K562 (cell line): ENCODE results near the gene MAN1B1. TPM values are rescaled to one million over a fixed set of nuclear protein-coding genes. Genes with fewer than 3 reads are reported as not detected.

Experiments used
- CBFB ChIP-seq: sonication (generic); formaldehyde crosslinking; IDR thresholded peaks from 2 replicates; pipeline ENCODE4 v1.4.0; 2020; ENCODE audit warnings: mild to moderate bottlenecking, missing genetic modification reagents
- CREM ChIP-seq: IDR thresholded peaks from 2 replicates; pipeline ENCODE4 v1.6.1; 2014; ENCODE audit warnings: antibody characterized with exemption, low read depth
- FOS ChIP-seq: IDR thresholded peaks from 3 replicates; pipeline ENCODE4 v1.6.1; 2011; ENCODE audit not compliant: insufficient read length; ENCODE audit errors: extremely low read depth
- FOXK2 ChIP-seq, 2 experiments: fragments of 450-650 bp; IDR thresholded peaks in 1 of 2; conservative IDR thresholded peaks in 1 of 2; 2 replicates each; pipeline ENCODE4 v1.6.1; 2016; ENCODE audit warnings: low read depth in 2 of 2, mild to moderate bottlenecking in 1 of 2
- HDAC1 ChIP-seq, 2 experiments: fragments of 450-650 bp; IDR thresholded peaks; 2 replicates each; pipeline ENCODE4 v1.6.1; 2016 to 2017; ENCODE audit warnings: inconsistent platforms in 1 of 2, mild to moderate bottlenecking in 1 of 2, moderate library complexity in 1 of 2
- HIVEP1 ChIP-seq: fragments of 250-450 bp; sonication (Bioruptor Pico); IDR thresholded peaks from 2 replicates; pipeline ENCODE4 v1.4.0; 2020; ENCODE audit warnings: mild to moderate bottlenecking
- KLF13 ChIP-seq: fragments of 450-650 bp; IDR thresholded peaks from 2 replicates; pipeline ENCODE4 v1.6.1; 2016; ENCODE audit warnings: missing genetic modification characterization, low read depth, mild to moderate bottlenecking, missing compliant biosample characterization, moderate library complexity, borderline replicate concordance
- MTF1 ChIP-seq: fragments of 250-450 bp; sonication (Bioruptor Pico); IDR thresholded peaks from 2 replicates; pipeline ENCODE4 v1.9.0; 2021; ENCODE audit warnings: moderate library complexity, mild to moderate bottlenecking, inconsistent platforms, borderline replicate concordance
- NELFE ChIP-seq: IDR thresholded peaks from 2 replicates; pipeline ENCODE4 v1.6.1; 2011; ENCODE audit warnings: mild to moderate bottlenecking; ENCODE audit not compliant: insufficient read depth, insufficient read length
- NRF1 ChIP-seq, 2 experiments: fragments of 450-650 bp; IDR thresholded peaks in 1 of 2; conservative IDR thresholded peaks in 1 of 2; 2 replicates each; pipeline ENCODE4 v1.6.1; 2014; ENCODE audit warnings: mild to moderate bottlenecking in 2 of 2
- PTRF ChIP-seq: fragments of 450-650 bp; IDR thresholded peaks from 2 replicates; pipeline ENCODE4 v1.6.1; 2016; ENCODE audit warnings: mild to moderate bottlenecking, missing genetic modification characterization, missing compliant biosample characterization
- RAD21 ChIP-seq, 2 experiments: fragments of 250-450 bp in 1 of 2; fragments of 450-650 bp in 1 of 2; sonication (Bioruptor Pico) in 1 of 2; formaldehyde crosslinking in 1 of 2; IDR thresholded peaks in 1 of 2; conservative IDR thresholded peaks in 1 of 2; 2 replicates each; pipeline versions ENCODE4 v1.4.0 to v1.8.0; 2020 to 2022; ENCODE audit warnings: mild to moderate bottlenecking in 2 of 2, moderate library complexity in 1 of 2
- RBM39 ChIP-seq: fragments of 200-400 bp; formaldehyde crosslinking; optimal IDR thresholded peaks from 2 replicates; pipeline ENCODE3; 2018; ENCODE audit warnings: low read depth, low read length
- RFX5 ChIP-seq: IDR thresholded peaks from 2 replicates; pipeline ENCODE4 v1.6.1; 2011; ENCODE audit warnings: low read depth, mild to moderate bottlenecking, improper control_type of control experiment, low read length
- SETDB1 ChIP-seq: IDR thresholded peaks from one replicate; pipeline ENCODE4 v1.6.1; 2012; ENCODE audit warnings: low read length, control low read depth, inconsistent platforms
- SMARCA5 ChIP-seq: fragments of 450-650 bp; IDR thresholded peaks from 2 replicates; pipeline ENCODE4 v1.6.1; 2016
- ZBTB7A ChIP-seq: IDR thresholded peaks from 2 replicates; pipeline ENCODE4 v1.6.1; 2011; ENCODE audit warnings: low read depth, mild to moderate bottlenecking, low read length, moderate library complexity, borderline replicate concordance; ENCODE audit not compliant: control insufficient read depth
- ZNF23 ChIP-seq: fragments of 250-450 bp; sonication (Bioruptor Pico); IDR thresholded peaks from 2 replicates; pipeline ENCODE4 v1.4.0; 2020; ENCODE audit warnings: mild to moderate bottlenecking
- ZNF76 ChIP-seq: fragments of 250-450 bp; sonication (Bioruptor Pico); IDR thresholded peaks from 2 replicates; pipeline ENCODE4 v1.4.0; 2020; ENCODE audit warnings: mild to moderate bottlenecking, moderate library complexity, borderline replicate concordance
- polyA plus RNA-seq, 8 experiments: library from polyadenylated mRNA; depleted of rRNA in 4 of 8; stranded (reverse) in 5 of 8; unstranded in 3 of 8; fragments of >200 nt; fragmentation: Nextera tagmentation in 2 of 8; fragmentation: Illumina TruSeq in 1 of 8; extraction: Ambion mirVana in 2 of 8; extraction: Trizol in 1 of 8; gene quantifications; 2 replicates each; pipeline versions ENCODE4 v1.2.1 to v1.2.3, GENCODE V29; 2011 to 2014; ENCODE audit warnings: inconsistent platforms in 1 of 8, missing spikeins in 1 of 8
- total RNA-seq, 7 experiments: library from RNA; depleted of rRNA in 6 of 7; stranded (reverse); fragments of >200 nt in 6 of 7; fragmentation: Illumina TruSeq in 2 of 7; extraction: Trizol in 2 of 7; gene quantifications; 2 replicates each; pipeline versions ENCODE4 v1.2.1 to v1.2.3, GENCODE V29; 2011 to 2021; ENCODE audit warnings: low replicate concordance in 1 of 7
- TF ChIP-seq, protein P1 (sequence below): fragments of 450-650 bp; IDR thresholded peaks from 2 replicates; pipeline ENCODE4 v1.6.1; 2017; ENCODE audit warnings: mild to moderate bottlenecking, moderate library complexity
- TF ChIP-seq, protein P2 (sequence below): fragments of 250-450 bp; sonication (Bioruptor Pico); IDR thresholded peaks from 2 replicates; pipeline ENCODE4 v1.8.0; 2021; ENCODE audit warnings: moderate library complexity, mild to moderate bottlenecking, inconsistent platforms
- TF ChIP-seq, protein P3 (sequence below): IDR thresholded peaks from 2 replicates; pipeline ENCODE4 v1.6.1; 2014; ENCODE audit warnings: antibody characterized with exemption
- TF ChIP-seq, protein P4 (sequence below): sonication (generic); formaldehyde crosslinking; IDR thresholded peaks from 2 replicates; pipeline ENCODE4 v1.8.0; 2022; ENCODE audit warnings: mild to moderate bottlenecking, low read depth, missing genetic modification reagents

The MAN1B1 gene
- total and polyA plus RNA-seq, 9 of the 15 experiments (the other 6 are each of a cell fraction or from before 2014, with no cell fraction given) = 0.55 to 36.6 (median 27.3) TPM

DNA sequence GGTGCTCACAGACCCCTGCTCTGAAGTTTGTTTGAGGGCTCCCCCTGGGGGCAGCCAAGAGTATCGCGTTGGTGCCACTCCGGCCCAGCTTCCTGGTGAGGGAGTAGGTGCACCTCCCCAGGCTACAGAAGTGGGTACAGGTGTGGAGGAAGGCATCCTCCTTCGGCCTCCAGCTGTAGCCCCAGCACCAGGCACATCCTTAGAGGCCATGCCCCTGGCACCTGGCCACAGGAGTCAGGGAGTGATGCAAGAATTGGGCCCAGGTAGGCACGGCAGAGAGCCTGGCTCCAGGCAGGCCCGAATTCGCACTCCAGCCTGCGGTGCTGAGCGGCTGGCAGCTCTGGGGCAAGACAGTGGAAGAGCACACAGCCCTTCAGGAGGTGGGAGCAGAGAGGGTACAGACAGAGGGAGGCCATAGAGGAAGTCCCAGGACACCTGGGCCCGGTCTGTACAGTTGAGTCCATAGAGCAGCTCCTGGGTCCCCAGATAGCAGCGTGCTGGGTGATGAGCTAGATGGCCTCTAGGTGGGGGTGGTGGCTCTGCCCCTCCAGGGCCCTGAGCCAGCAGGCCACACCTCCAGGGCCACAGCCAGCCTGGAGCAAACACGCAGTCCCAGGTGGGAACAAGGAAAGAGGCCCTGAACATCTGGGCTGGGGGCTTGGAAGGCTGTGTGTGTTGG, 18.8 kb upstream of the MAN1B1 start (continued):
- no peak for TF ChIP-seq RFX5
- TF ChIP-seq NELFE = no peak
- TF ChIP-seq MTF1 (CRISPR knock-in tag) = no peak
- TF ChIP-seq FOS = no peak
- TF ChIP-seq, protein P1, sequence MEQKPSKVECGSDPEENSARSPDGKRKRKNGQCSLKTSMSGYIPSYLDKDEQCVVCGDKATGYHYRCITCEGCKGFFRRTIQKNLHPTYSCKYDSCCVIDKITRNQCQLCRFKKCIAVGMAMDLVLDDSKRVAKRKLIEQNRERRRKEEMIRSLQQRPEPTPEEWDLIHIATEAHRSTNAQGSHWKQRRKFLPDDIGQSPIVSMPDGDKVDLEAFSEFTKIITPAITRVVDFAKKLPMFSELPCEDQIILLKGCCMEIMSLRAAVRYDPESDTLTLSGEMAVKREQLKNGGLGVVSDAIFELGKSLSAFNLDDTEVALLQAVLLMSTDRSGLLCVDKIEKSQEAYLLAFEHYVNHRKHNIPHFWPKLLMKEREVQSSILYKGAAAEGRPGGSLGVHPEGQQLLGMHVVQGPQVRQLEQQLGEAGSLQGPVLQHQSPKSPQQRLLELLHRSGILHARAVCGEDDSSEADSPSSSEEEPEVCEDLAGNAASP = no peak
- TF ChIP-seq, protein P2, sequence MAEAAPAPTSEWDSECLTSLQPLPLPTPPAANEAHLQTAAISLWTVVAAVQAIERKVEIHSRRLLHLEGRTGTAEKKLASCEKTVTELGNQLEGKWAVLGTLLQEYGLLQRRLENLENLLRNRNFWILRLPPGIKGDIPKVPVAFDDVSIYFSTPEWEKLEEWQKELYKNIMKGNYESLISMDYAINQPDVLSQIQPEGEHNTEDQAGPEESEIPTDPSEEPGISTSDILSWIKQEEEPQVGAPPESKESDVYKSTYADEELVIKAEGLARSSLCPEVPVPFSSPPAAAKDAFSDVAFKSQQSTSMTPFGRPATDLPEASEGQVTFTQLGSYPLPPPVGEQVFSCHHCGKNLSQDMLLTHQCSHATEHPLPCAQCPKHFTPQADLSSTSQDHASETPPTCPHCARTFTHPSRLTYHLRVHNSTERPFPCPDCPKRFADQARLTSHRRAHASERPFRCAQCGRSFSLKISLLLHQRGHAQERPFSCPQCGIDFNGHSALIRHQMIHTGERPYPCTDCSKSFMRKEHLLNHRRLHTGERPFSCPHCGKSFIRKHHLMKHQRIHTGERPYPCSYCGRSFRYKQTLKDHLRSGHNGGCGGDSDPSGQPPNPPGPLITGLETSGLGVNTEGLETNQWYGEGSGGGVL (CRISPR knock-in tag) = no peak
- peak in 1 of 2 experiments; percentile 23; a peak in 1 of 4 replicates for TF ChIP-seq HDAC1 (IDR thresholded peaks at IDR 0.05)
- TF ChIP-seq PTRF (tag) = no peak
- TF ChIP-seq, protein P3, sequence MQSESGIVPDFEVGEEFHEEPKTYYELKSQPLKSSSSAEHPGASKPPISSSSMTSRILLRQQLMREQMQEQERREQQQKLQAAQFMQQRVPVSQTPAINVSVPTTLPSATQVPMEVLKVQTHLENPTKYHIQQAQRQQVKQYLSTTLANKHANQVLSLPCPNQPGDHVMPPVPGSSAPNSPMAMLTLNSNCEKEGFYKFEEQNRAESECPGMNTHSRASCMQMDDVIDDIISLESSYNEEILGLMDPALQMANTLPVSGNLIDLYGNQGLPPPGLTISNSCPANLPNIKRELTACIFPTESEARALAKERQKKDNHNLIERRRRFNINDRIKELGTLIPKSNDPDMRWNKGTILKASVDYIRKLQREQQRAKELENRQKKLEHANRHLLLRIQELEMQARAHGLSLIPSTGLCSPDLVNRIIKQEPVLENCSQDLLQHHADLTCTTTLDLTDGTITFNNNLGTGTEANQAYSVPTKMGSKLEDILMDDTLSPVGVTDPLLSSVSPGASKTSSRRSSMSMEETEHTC = no peak
- no peak for TF ChIP-seq ZNF23 (CRISPR knock-in tag)
- peak in 1 of 2 experiments; percentile 65; a peak in 3 of 4 replicates for TF ChIP-seq RAD21 (CRISPR knock-in tag; conservative IDR thresholded peaks at IDR 0.05 in 1 of 2, IDR thresholded peaks at IDR 0.05 in 1 of 2)
- peak; percentile 69; the same call in 1 of the 2 replicates for TF ChIP-seq ZBTB7A
- TF ChIP-seq RBM39 = no peak
- TF ChIP-seq, protein P4, sequence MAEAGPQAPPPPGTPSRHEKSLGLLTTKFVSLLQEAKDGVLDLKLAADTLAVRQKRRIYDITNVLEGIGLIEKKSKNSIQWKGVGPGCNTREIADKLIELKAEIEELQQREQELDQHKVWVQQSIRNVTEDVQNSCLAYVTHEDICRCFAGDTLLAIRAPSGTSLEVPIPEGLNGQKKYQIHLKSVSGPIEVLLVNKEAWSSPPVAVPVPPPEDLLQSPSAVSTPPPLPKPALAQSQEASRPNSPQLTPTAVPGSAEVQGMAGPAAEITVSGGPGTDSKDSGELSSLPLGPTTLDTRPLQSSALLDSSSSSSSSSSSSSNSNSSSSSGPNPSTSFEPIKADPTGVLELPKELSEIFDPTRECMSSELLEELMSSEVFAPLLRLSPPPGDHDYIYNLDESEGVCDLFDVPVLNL (CRISPR knock-in tag) = no peak
- TF ChIP-seq HIVEP1 (CRISPR knock-in tag) = no peak
- no peak for TF ChIP-seq SMARCA5
- peak; percentile 36 for TF ChIP-seq CREM
- TF ChIP-seq NRF1 (conservative IDR thresholded peaks at IDR 0.05 in 1 of 2, IDR thresholded peaks at IDR 0.05 in 1 of 2) = peak in 1 of 2 experiments; percentile 17; a peak in 1 of 4 replicates
- no peak for TF ChIP-seq SETDB1
- TF ChIP-seq KLF13 (tag) = no peak
- TF ChIP-seq ZNF76 (CRISPR knock-in tag) = no peak
- no peak for TF ChIP-seq FOXK2 (conservative IDR thresholded peaks at IDR 0.05 in 1 of 2, IDR thresholded peaks at IDR 0.05 in 1 of 2; ENCODE audit: low read depth in 2 of 2)
- TF ChIP-seq CBFB (CRISPR knock-in tag) = no peak
